GM19351 (cell line): ENCODE data around the gene CADPS.

Experiments used
- ATAC-seq: cut with Tn5 transposase; IDR thresholded peaks from one replicate; pipeline ENCODE4 v1.9.1; 2021; ENCODE audit warnings: mild to moderate bottlenecking, moderate library complexity; ENCODE audit not compliant: unreplicated experiment

The CADPS gene

GRCh38 chr3:62757045-62757444, 118.2 kb downstream of the CADPS start:
- ATAC-seq: no peak

DNA sequence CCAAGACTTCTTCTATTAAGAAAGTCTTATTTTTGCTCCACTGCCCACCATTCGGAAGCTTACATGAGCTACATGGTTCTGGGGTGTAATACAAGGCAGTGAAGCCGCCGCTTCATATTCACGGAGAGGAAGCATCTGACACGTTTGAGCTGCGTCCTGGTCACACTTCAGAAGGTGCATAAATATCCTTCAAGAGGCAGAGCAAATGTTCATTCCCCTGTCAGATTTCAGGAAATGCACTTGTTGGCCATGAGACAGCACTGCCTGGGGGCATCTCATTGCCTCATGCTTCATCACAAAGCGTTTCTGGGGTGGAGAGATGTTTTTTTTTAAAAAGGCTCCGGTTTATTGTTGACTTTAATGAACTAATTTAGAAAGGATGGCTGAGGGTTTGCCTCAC, 119.9 kb downstream of the CADPS start:
- no peak for ATAC-seq

GRCh38 chr3:62749657-62750056, 125.6 kb downstream of the CADPS start:
- peak; percentile 63 for ATAC-seq

- no peak for ATAC-seq
These were observed 126.1 kb downstream of the CADPS start for GRCh38 chr3:62749130-62749529.

DNA sequence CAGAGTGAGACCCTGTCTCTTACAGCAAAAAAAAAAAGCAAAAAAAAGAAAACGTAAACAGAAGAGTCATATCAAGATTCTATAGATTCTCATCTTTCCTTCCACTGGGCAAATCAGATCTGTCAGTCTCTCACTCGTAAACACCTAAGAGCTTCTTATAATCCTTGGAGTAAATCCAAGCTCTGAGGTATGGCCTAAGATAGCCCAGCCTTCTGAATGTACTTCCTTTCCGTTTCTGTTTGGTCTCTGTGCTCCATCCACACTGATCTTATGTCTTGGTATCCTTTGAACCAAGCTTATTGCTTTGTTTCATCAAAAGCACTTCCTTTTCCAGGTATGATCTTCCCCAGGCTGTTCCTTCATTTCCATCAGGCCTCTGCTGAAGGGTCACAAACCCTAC, 137.8 kb downstream of the CADPS start:
- no peak for ATAC-seq

DNA sequence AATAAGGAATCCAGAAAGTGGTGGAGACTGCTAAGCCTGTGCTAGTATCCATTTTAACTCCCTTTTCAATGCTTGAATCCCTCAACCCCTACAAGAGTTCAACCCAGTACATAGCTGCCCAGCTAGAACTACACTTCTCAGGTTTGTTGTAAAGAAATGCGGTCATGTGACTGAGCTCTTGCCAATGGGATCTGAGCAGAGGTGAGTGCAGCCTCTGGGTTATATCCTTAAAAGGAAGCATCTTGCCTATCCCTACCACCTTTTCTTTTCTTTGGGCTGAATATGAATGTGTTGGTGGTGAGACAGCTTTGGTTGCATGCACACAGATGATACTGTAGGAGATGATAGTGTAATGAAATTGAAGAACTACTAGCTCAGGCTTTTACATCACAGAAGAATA, 139.7 kb downstream of the CADPS start:
- no peak for ATAC-seq

DNA sequence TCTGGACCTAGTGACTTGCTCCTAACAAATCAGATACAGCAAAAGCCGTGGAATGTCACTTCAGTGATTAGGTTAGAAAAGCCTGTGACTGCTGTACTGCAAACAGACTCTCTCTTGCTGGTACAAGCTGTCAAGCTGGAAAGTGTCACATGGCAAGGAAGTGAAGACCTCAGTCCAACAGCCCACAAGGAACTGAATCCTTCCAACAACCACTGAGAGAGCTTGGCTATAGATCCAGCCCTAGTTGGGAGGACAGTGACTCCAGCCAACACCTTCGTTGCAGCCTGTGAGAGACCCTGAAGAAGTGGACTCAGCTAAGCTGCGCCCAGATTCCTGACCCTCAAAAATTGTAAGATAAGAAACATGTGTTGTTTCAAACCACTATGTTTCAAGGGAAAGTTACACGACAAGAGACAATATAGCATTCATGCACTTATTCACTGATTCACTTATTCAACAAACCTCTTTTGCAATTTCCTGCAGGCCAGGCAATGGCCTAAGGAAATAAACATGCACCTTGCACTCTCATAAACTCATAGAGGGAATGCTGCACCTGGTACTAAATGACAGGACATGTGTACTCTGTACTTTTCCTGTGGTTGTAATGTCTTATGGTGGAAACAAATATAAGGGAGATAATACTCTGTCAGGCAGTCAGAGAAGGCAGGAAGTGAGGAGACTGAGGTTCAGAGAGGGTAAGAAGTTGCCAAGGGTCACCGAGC, 142.9 kb downstream of the CADPS start:
- no peak for ATAC-seq

DNA sequence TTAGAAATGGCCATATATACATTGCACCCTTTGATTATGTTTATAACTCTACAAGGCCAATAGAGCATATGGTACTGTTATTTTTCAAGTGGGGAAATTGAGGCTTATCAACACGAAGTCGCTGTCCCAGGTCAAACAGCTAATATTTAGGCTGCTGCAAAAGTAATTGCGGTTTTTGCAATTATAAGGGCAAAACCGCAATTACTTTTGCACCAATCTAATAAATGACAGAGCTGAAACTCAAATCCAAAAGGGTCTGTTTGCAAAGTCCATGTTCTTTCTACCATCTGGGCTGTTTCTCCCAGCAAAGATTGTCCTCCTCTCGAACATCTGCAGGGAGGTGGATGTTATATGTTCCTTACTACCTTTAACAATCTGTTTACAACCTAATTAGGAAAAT, 147.2 kb downstream of the CADPS start:
- ATAC-seq: no peak

GRCh38 chr3:62727536-62727935, 147.7 kb downstream of the CADPS start:
- ATAC-seq: no peak

DNA sequence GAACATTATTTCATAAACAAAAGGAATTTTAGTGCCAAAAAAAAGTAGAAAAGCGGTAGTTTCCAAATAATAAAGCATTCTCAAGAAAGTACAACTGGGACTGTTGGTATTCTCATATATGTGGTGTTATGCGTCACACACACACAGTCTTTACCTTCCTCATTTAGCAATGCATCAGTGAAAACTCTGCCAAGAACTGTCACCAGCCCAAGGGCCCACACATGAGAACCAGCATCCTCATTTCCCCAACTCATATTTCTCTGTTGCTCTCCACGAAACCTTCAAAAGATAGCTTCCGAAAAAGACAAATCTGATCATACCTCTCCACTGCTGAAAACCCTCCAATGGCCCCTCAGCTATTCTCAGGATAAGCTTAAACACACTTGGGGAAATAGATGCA, 150.7 kb downstream of the CADPS start:
- ATAC-seq: no peak

DNA sequence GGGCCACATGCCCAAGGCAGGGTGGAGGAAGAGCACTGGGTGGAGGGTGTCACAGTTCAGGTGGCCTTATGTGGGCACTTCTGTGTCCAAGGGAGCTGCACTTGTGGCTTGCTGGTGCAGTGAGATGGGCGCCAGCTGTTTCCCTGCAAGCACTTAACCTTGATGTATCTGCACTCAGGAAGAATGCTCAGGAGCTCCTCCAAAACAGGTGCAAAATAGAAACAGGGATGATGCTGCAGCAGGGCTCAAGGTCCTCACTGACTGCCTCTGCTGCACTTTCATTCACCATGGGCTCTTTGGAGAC, 151.3 kb downstream of the CADPS start:
- ATAC-seq: no peak

- peak; percentile 64 for ATAC-seq
These were observed 151.9 kb downstream of the CADPS start for GRCh38 chr3:62723166-62723913.

- ATAC-seq: no peak
These were observed 152.9 kb downstream of the CADPS start for GRCh38 chr3:62722344-62722743.

DNA sequence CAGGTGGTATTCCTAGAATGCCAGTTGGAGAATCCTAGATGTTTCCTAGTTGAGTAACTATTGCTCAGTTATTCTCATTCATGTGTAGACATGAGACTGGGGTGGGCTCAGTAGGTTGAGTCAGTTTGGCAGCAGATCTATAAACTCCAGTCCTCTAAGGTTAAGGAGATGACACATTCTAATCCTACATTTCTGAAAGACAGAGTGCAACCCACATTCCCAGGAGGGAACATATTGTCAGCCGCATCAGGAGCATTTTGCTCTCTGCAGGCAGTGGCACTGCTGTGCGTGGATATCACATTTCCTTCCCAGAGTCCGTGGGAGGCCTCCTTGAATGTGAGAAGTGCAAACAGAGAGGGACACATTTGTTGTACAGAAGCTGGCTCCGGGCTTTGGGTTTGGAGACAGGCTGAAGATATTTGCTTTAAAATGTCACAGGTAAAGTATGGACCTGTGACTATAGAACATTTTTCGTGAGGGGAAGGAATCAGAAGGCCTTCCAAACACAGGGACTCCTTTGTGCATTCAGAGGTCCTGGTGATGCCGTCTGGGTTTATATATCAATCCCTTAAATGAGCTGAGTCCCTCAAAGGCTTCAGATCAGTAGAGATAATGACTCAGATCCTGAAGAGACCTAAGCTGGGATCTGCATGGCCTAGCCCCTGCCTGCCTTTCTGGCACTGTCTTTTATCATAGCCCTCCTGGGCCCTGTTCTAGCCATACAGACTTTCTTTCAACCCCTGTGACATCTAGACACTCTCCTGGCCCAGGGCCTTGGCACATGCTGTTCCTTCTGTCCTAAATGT, 156.5 kb downstream of the CADPS start:
- no peak for ATAC-seq

- no peak for ATAC-seq
These were observed 157.2 kb downstream of the CADPS start for GRCh38 chr3:62718011-62718410.

DNA sequence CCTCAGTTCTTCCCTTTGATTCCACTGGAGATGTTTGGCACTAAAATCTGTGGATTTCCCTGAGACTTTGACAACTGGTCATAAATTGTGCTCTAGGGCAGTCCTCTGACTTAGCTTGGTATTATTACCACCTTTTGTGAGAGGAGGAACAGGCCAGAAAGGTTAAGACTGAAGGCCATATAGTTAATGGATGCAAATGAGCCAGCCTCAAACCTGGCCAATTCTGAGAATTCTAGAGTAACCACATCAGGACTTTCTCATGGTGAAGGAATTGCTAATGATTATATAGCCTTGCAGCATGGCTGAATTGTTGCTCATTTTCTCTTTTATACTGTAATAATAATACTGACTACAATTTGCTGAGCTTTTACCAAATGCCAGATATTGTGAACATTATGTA, 162.5 kb downstream of the CADPS start:
- no peak for ATAC-seq

DNA sequence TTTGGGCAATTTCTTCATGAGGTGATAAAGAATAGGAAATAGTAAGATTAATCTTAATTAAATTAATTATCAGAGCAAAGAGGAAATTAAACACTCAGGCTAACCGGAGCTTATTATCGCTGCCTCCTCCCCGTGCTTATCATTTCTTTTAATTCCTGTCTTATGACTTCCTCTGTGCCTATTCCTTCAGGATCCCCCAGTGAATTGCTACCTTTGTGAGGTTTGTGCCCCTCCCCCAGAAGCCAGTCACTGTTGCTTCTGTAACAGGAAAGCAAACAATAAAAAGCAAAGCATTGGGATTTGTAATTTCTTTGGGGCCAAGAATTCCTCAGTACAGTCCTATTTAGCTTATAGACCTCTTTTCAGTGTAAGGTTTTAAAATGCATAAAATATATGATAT, 164.5 kb downstream of the CADPS start:
- ATAC-seq: no peak

DNA sequence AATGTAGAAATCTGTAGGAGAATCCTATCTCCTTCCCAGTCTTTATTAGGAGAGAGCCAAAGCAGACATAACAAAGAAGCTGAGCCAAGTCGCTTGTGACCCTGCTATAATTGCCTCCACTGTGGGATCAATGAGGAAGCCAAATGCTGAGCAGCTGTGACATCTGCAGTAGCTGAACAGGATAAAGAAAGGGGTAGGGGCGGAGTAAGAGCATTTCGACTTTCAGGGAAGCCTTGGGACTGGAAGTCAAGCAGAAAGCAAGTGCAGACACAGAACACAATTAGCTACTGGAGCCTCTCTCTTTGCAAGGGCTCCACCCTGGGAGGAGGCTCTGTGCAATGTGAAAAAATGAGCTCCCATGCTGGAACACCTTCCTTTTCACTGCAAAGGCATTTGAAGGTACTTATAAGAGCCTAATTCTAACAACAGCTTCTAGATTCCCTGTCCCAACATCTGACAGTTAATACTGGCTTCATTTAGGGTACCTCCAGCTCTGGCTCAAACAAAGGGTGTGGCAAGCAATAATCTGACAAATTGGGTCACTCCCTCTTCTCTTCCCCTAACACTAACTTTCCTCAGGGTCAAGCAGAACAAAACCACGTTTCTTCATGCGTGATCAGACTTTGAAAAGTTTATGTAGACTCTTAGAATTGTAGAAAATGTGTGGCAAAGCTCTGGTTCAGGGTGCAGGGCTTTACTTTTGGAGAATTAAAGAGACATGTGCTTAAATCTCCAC, 166.4 kb downstream of the CADPS start:
- no peak for ATAC-seq

GRCh38 chr3:62705721-62706120, 169.5 kb downstream of the CADPS start:
- no peak for ATAC-seq

GRCh38 chr3:62703451-62704167, 171.6 kb downstream of the CADPS start:
- no peak for ATAC-seq

DNA sequence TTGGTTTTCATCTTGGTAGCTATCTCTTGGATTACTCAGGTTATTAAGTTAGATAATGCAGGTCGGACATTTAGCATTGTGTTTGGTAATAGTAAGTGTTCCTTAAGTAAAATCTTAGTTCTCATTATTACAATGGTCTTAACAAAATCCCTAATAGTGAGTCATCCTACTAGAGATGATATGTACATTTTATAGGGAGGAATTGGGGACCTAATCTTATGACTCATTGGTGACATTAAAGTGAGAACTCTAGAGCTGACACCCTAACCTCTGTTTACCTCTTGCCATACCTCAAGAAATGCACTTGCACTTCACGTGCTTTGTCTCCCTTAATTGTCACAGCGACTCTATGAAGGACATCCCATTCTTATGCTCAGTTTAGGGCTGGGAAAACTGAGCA, 174.9 kb downstream of the CADPS start:
- ATAC-seq: no peak
